SH-SY5Y (cell line): Measurements from ENCODE around the gene FOXK2.

Experiments
- GATA2 ChIP-seq: IDR thresholded peaks from 2 replicates; pipeline ENCODE4 v1.6.1; 2011; ENCODE audit warnings: mild to moderate bottlenecking, low read depth, low read length
- GATA3 ChIP-seq: IDR thresholded peaks from 2 replicates; pipeline ENCODE4 v1.6.1; 2011; ENCODE audit warnings: low read depth, mild to moderate bottlenecking, low read length, moderate library complexity

- TF ChIP-seq GATA2 = no peak
- TF ChIP-seq GATA3 = no peak
Measured at GRCh38 chr17:82567286-82567685, 47.8 kb downstream of the FOXK2 start.
